AG09309 (cell line): ENCODE measurements around the gene MAGEB4.
A peak's percentile ranks its signal among the peaks of the same experiment; 100 is the strongest.

Experiments used
- DNase-seq: peaks from one replicate; pipeline ENCODE4 v3.0.0-alpha.2; 2010; ENCODE audit warnings: low read depth
- H3K4me3 ChIP-seq: 2 replicates; pipeline ENCODE4 v1.5.1; 2011; ENCODE audit warnings: mild to moderate bottlenecking, low read depth, low read length, moderate library complexity; ENCODE audit not compliant: control insufficient read depth
- CTCF ChIP-seq: IDR thresholded peaks from 2 replicates; pipeline ENCODE4 v1.5.1; 2011; ENCODE audit warnings: mild to moderate bottlenecking, low read depth, low read length, inconsistent platforms; ENCODE audit not compliant: insufficient read depth, control insufficient read depth; ENCODE audit errors: missing control alignments

Gene MAGEB4

GRCh38 chrX:30282527-30282926 lies 40.7 kb downstream of the MAGEB4 start:
- no peak for TF ChIP-seq CTCF
- no peak overlapping the region for H3K4me3 ChIP-seq
- no peak for DNase-seq

GRCh38 chrX:30283456-30284200 lies 41.8 kb downstream of the MAGEB4 start:
- TF ChIP-seq CTCF, result no peak

More at GRCh38 chrX:30283456-30284200, 41.8 kb downstream of the MAGEB4 start:
- H3K4me3 ChIP-seq, result no peak overlapping the region
- DNase-seq, result peak; percentile 58
